A673 (cell line): Measurements from ENCODE around the gene NLGN1.

Experiments used
- CTCF ChIP-seq: fragments of 300-800, 200-600 bp; sonication (generic); conservative IDR thresholded peaks from 2 replicates; pipeline ENCODE4 v1.5.1; 2017; ENCODE audit warnings: low read depth, mild to moderate bottlenecking, antibody characterized with exemption, low read length, moderate library complexity, mixed read lengths
- EZH2 ChIP-seq: fragments of 200-600 bp; sonication (generic); IDR thresholded peaks from 2 replicates; pipeline ENCODE4 v1.6.1; 2017; ENCODE audit warnings: borderline replicate concordance, low read depth, mild to moderate bottlenecking, mixed read lengths, antibody characterized with exemption, low read length; ENCODE audit not compliant: poor library complexity, severe bottlenecking

GRCh38 chr3:173902401-173902800 is 504.9 kb downstream of the NLGN1 start:
- TF ChIP-seq CTCF = no peak
- TF ChIP-seq EZH2 = no peak
